Liver (tissue), 9 donors: ENCODE results near the gene IPO9. TPM values are rescaled to one million over a fixed set of nuclear protein-coding genes. Genes with fewer than 3 reads are reported as not detected.

ENCODE experiments used
- DNase-seq: peaks from one replicate; pipeline ENCODE4 v3.0.0-alpha.2; 2017; ENCODE audit warnings: low spot score
- H3K27ac ChIP-seq, 2 donors: one replicate each; pipeline ENCODE4 v1.7.0; 2013; ENCODE audit warnings: inconsistent platforms in 2 of 2, low read length in 2 of 2, control low read depth in 1 of 2, low read depth in 1 of 2, mild to moderate bottlenecking in 1 of 2
- H3K27me3 ChIP-seq, 4 donors: one replicate each; pipeline versions ENCODE4 v1.6.1 to v1.7.0; 2013; ENCODE audit warnings: low read length in 3 of 4, inconsistent platforms in 1 of 4, mild to moderate bottlenecking in 1 of 4, moderate library complexity in 1 of 4; ENCODE audit not compliant: control insufficient read depth in 4 of 4, insufficient read depth in 4 of 4
- H3K36me3 ChIP-seq, 4 donors: one replicate each; pipeline versions ENCODE4 v1.6.1 to v1.7.0; 2013; ENCODE audit warnings: low read length in 3 of 4, mild to moderate bottlenecking in 3 of 4, low read depth in 1 of 4, moderate library complexity in 1 of 4; ENCODE audit not compliant: control insufficient read depth in 4 of 4, insufficient read depth in 3 of 4
- H3K4me1 ChIP-seq, 4 donors: one replicate each; pipeline versions ENCODE4 v1.6.1 to v1.7.0; 2013; ENCODE audit warnings: low read length in 3 of 4, mild to moderate bottlenecking in 3 of 4, moderate library complexity in 1 of 4; ENCODE audit not compliant: control insufficient read depth in 4 of 4, insufficient read depth in 4 of 4
- H3K4me3 ChIP-seq, 3 donors: one replicate each; pipeline versions ENCODE4 v1.6.1 to v1.7.0; 2013; ENCODE audit warnings: low read length in 3 of 3, control low read depth in 1 of 3, low read depth in 1 of 3, mild to moderate bottlenecking in 1 of 3
- H3K9ac ChIP-seq, 2 donors: one replicate each; pipeline ENCODE4 v1.7.0; 2013; ENCODE audit warnings: low read length in 2 of 2, mild to moderate bottlenecking in 2 of 2, moderate library complexity in 2 of 2, control low read depth in 1 of 2, low read depth in 1 of 2
- H3K9me3 ChIP-seq, 4 donors: one replicate each; pipeline versions ENCODE4 v1.6.1 to v1.7.0; 2013; ENCODE audit warnings: low read length in 3 of 4; ENCODE audit not compliant: control insufficient read depth in 4 of 4
- ATF3 ChIP-seq: IDR thresholded peaks from 2 replicates; pipeline ENCODE4 v1.6.1; 2016; ENCODE audit warnings: antibody characterized with exemption
- CTCF ChIP-seq: fragments of 150-350 bp; IDR thresholded peaks from 2 replicates; pipeline ENCODE4 v1.5.1; 2017; ENCODE audit warnings: improper control_type of control experiment, low read depth, low read length; ENCODE audit not compliant: missing input control
- EGR1 ChIP-seq, 2 donors: IDR thresholded peaks; 2 replicates each; pipeline ENCODE4 v1.6.1; 2016 to 2018; ENCODE audit warnings: antibody characterized with exemption in 2 of 2, low read depth in 2 of 2
- FOXA1 ChIP-seq: IDR thresholded peaks from 2 replicates; pipeline ENCODE4 v1.6.1; 2016; ENCODE audit warnings: antibody characterized with exemption
- FOXA2 ChIP-seq: IDR thresholded peaks from 2 replicates; pipeline ENCODE4 v1.6.1; 2016; ENCODE audit warnings: antibody characterized with exemption
- GABPA ChIP-seq, 2 donors: IDR thresholded peaks in 1 of 2; conservative IDR thresholded peaks in 1 of 2; 2 replicates each; pipeline ENCODE4 v1.6.1; 2016; ENCODE audit warnings: antibody characterized with exemption in 2 of 2, mild to moderate bottlenecking in 1 of 2, moderate library complexity in 1 of 2
- HNF4A ChIP-seq, 2 donors: conservative IDR thresholded peaks; 2 replicates each; pipeline ENCODE4 v1.6.1; 2016; ENCODE audit warnings: antibody characterized with exemption in 2 of 2, mild to moderate bottlenecking in 2 of 2
- HNF4G ChIP-seq: IDR thresholded peaks from 2 replicates; pipeline ENCODE4 v1.6.1; 2016; ENCODE audit warnings: antibody characterized with exemption
- JUND ChIP-seq, 2 donors: IDR thresholded peaks; 2 replicates each; pipeline ENCODE4 v1.6.1; 2016; ENCODE audit warnings: antibody characterized with exemption in 2 of 2
- MAX ChIP-seq: IDR thresholded peaks from 2 replicates; pipeline ENCODE4 v1.6.1; 2016; ENCODE audit warnings: antibody characterized with exemption
- NR2F2 ChIP-seq: IDR thresholded peaks from 2 replicates; pipeline ENCODE4 v1.6.1; 2016; ENCODE audit warnings: antibody characterized with exemption
- RAD21 ChIP-seq, 2 donors: IDR thresholded peaks; 2 replicates each; pipeline ENCODE4 v1.6.1; 2016; ENCODE audit warnings: antibody characterized with exemption in 2 of 2, mild to moderate bottlenecking in 2 of 2
- REST ChIP-seq: IDR thresholded peaks from 2 replicates; pipeline ENCODE4 v1.6.1; 2016; ENCODE audit warnings: antibody characterized with exemption, mild to moderate bottlenecking
- RXRA ChIP-seq, 2 donors: IDR thresholded peaks; 2 replicates each; pipeline ENCODE4 v1.6.1; 2017 to 2018; ENCODE audit warnings: antibody characterized with exemption in 2 of 2, mild to moderate bottlenecking in 1 of 2
- SP1 ChIP-seq: IDR thresholded peaks from 2 replicates; pipeline ENCODE4 v1.6.1; 2018; ENCODE audit warnings: antibody characterized with exemption, mild to moderate bottlenecking
- TAF1 ChIP-seq: conservative IDR thresholded peaks from 2 replicates; pipeline ENCODE4 v1.6.1; 2016; ENCODE audit warnings: antibody characterized with exemption, mild to moderate bottlenecking
- YY1 ChIP-seq: IDR thresholded peaks from 2 replicates; pipeline ENCODE4 v1.6.1; 2016; ENCODE audit warnings: antibody characterized with exemption, mild to moderate bottlenecking
- ZBTB33 ChIP-seq: IDR thresholded peaks from 2 replicates; pipeline ENCODE4 v1.6.1; 2016; ENCODE audit warnings: antibody characterized with exemption
- WGBS: extraction: QIAGEN DNeasy Blood & Tissue Kit; methylation state at CpG from one replicate; pipeline ENCODE4 v1.1.7; 2013; 5-methylcytosine and 5-hydroxymethylcytosine counted together
- polyA plus RNA-seq, 2 donors: library from polyadenylated mRNA; stranded (reverse) in 1 of 2; unstranded in 1 of 2; fragments of 200-250 nt in 1 of 2; fragments of >200 nt in 1 of 2; fragmentation: Nextera tagmentation in 1 of 2; extraction: Ambion mirVana in 1 of 2; gene quantifications; one replicate each; pipeline versions ENCODE4 v1.2.1 to v1.2.3, GENCODE V29; 2013 to 2015
- total RNA-seq, 2 donors: library from RNA; depleted of rRNA; stranded (reverse); fragments of >200 nt; gene quantifications; one replicate each; pipeline ENCODE4 v1.2.3, GENCODE V29; 2014
- donor health status: healthy.
- donor health status: healthy.
- donor health status: healthy.
- donor health status: healthy.
- donor health status: healthy.

The IPO9 gene
- total and polyA plus RNA-seq, 4 donors: 6.6 to 22.1 (median 13.6) TPM

GRCh38 chr1:201785291-201785690, 43.7 kb upstream of the IPO9 start:
- no peak for TF ChIP-seq MAX
- TF ChIP-seq ZBTB33: no peak
- no peak for TF ChIP-seq FOXA2
- no peak for TF ChIP-seq HNF4A (conservative IDR thresholded peaks at IDR 0.05)
- TF ChIP-seq JUND (IDR thresholded peaks at IDR 0.05): no peak
- TF ChIP-seq RXRA (IDR thresholded peaks at IDR 0.05): no peak
- no peak for TF ChIP-seq GABPA (IDR thresholded peaks at IDR 0.05 in 1 of 2, conservative IDR thresholded peaks at IDR 0.05 in 1 of 2)
- no peak for TF ChIP-seq REST
- no peak for TF ChIP-seq ATF3
- no peak for TF ChIP-seq HNF4G
- TF ChIP-seq YY1: no peak
- no peak for TF ChIP-seq SP1
- no peak for TF ChIP-seq FOXA1
- TF ChIP-seq EGR1 (IDR thresholded peaks at IDR 0.05; ENCODE audit: low read depth in 2 of 2): no peak
- TF ChIP-seq TAF1: no peak
- no peak for TF ChIP-seq CTCF
- TF ChIP-seq NR2F2: no peak
- no peak for TF ChIP-seq RAD21 (IDR thresholded peaks at IDR 0.05)
- WGBS: 96% methylated on average over 2 of the region's 2 CpGs
- H3K9ac ChIP-seq: no peak overlapping the region
- H3K9me3 ChIP-seq: no peaks in the 10 kb centered on the region
- no peaks in the 10 kb centered on the region for H3K4me1 ChIP-seq
- no peak overlapping the region for H3K4me3 ChIP-seq
- no peaks in the 10 kb centered on the region for H3K27me3 ChIP-seq
- DNase-seq: no peak
- no peaks in the 10 kb centered on the region for H3K36me3 ChIP-seq
- no peak overlapping the region for H3K27ac ChIP-seq

- H3K4me1 ChIP-seq: no peaks in the 10 kb centered on the region
- no peak for DNase-seq
- H3K27ac ChIP-seq: no peak overlapping the region
- no peaks in the 10 kb centered on the region for H3K36me3 ChIP-seq
- TF ChIP-seq GABPA (IDR thresholded peaks at IDR 0.05 in 1 of 2, conservative IDR thresholded peaks at IDR 0.05 in 1 of 2): no peak
- no peak for TF ChIP-seq HNF4G
- no peak for TF ChIP-seq EGR1 (IDR thresholded peaks at IDR 0.05; ENCODE audit: low read depth in 2 of 2)
- no peak for TF ChIP-seq TAF1
- no peak for TF ChIP-seq SP1
- TF ChIP-seq REST: no peak
- no peak for TF ChIP-seq ZBTB33
- no peak for TF ChIP-seq RAD21 (IDR thresholded peaks at IDR 0.05)
- H3K27me3 ChIP-seq: no peaks in the 10 kb centered on the region
- 85% methylated on average over 5 of the region's 5 CpGs for WGBS
- H3K4me3 ChIP-seq: no peak overlapping the region
- H3K9me3 ChIP-seq: no peaks in the 10 kb centered on the region
- no peak overlapping the region for H3K9ac ChIP-seq
Observed at GRCh38 chr1:201786824-201787223, 42.1 kb upstream of the IPO9 start.
